CD1c-positive myeloid dendritic cell (primary cell): ENCODE results near the gene IL15.

Experiments used
- DNase-seq: peaks from one replicate; pipeline ENCODE4 v3.0.0-alpha.2; 2016; ENCODE audit errors: extremely low spot score

Gene IL15

GRCh38 chr4:141771889-141772830, 135.8 kb downstream of the IL15 start:
- no peak for DNase-seq

- no peak for DNase-seq
Measured at GRCh38 chr4:141772838-141773237, 136.5 kb downstream of the IL15 start.

GRCh38 chr4:141782205-141782604, 145.8 kb downstream of the IL15 start:
- DNase-seq: no peak
